ENCODE results near the gene CCL21. TPM values are rescaled to one million over a fixed set of nuclear protein-coding genes. Genes with fewer than 3 reads are reported as not detected.

Gene CCL21
- total and polyA plus RNA-seq, 2 of the 8 experiments (the other 6 are each of a cell fraction or from before 2014, with no cell fraction given), result not detected

DNA sequence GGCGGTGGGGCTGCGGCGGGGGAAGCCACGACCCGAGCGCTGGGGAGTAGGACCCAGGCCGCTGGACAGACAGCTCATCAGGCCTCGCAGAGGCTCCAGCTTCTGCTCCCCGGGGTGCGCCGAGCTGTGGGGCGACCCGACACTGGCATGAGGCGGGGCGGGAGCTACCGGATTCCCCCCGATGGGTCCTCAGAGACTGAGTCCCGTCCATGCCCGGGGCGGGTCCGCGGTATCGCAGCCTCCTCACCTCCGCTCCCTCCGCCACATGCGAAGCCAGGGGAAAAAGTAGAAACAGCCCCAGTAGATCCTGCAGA lies 44.9 kb downstream of the CCL21 start (continued):
- TF ChIP-seq, protein P1, sequence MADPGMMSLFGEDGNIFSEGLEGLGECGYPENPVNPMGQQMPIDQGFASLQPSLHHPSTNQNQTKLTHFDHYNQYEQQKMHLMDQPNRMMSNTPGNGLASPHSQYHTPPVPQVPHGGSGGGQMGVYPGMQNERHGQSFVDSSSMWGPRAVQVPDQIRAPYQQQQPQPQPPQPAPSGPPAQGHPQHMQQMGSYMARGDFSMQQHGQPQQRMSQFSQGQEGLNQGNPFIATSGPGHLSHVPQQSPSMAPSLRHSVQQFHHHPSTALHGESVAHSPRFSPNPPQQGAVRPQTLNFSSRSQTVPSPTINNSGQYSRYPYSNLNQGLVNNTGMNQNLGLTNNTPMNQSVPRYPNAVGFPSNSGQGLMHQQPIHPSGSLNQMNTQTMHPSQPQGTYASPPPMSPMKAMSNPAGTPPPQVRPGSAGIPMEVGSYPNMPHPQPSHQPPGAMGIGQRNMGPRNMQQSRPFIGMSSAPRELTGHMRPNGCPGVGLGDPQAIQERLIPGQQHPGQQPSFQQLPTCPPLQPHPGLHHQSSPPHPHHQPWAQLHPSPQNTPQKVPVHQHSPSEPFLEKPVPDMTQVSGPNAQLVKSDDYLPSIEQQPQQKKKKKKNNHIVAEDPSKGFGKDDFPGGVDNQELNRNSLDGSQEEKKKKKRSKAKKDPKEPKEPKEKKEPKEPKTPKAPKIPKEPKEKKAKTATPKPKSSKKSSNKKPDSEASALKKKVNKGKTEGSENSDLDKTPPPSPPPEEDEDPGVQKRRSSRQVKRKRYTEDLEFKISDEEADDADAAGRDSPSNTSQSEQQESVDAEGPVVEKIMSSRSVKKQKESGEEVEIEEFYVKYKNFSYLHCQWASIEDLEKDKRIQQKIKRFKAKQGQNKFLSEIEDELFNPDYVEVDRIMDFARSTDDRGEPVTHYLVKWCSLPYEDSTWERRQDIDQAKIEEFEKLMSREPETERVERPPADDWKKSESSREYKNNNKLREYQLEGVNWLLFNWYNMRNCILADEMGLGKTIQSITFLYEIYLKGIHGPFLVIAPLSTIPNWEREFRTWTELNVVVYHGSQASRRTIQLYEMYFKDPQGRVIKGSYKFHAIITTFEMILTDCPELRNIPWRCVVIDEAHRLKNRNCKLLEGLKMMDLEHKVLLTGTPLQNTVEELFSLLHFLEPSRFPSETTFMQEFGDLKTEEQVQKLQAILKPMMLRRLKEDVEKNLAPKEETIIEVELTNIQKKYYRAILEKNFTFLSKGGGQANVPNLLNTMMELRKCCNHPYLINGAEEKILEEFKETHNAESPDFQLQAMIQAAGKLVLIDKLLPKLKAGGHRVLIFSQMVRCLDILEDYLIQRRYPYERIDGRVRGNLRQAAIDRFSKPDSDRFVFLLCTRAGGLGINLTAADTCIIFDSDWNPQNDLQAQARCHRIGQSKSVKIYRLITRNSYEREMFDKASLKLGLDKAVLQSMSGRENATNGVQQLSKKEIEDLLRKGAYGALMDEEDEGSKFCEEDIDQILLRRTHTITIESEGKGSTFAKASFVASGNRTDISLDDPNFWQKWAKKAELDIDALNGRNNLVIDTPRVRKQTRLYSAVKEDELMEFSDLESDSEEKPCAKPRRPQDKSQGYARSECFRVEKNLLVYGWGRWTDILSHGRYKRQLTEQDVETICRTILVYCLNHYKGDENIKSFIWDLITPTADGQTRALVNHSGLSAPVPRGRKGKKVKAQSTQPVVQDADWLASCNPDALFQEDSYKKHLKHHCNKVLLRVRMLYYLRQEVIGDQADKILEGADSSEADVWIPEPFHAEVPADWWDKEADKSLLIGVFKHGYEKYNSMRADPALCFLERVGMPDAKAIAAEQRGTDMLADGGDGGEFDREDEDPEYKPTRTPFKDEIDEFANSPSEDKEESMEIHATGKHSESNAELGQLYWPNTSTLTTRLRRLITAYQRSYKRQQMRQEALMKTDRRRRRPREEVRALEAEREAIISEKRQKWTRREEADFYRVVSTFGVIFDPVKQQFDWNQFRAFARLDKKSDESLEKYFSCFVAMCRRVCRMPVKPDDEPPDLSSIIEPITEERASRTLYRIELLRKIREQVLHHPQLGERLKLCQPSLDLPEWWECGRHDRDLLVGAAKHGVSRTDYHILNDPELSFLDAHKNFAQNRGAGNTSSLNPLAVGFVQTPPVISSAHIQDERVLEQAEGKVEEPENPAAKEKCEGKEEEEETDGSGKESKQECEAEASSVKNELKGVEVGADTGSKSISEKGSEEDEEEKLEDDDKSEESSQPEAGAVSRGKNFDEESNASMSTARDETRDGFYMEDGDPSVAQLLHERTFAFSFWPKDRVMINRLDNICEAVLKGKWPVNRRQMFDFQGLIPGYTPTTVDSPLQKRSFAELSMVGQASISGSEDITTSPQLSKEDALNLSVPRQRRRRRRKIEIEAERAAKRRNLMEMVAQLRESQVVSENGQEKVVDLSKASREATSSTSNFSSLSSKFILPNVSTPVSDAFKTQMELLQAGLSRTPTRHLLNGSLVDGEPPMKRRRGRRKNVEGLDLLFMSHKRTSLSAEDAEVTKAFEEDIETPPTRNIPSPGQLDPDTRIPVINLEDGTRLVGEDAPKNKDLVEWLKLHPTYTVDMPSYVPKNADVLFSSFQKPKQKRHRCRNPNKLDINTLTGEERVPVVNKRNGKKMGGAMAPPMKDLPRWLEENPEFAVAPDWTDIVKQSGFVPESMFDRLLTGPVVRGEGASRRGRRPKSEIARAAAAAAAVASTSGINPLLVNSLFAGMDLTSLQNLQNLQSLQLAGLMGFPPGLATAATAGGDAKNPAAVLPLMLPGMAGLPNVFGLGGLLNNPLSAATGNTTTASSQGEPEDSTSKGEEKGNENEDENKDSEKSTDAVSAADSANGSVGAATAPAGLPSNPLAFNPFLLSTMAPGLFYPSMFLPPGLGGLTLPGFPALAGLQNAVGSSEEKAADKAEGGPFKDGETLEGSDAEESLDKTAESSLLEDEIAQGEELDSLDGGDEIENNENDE (IDR thresholded peaks at IDR 0.05; ENCODE audit: insufficient replicate concordance, low read length), result no peak
- TF ChIP-seq BCL11A (IDR thresholded peaks at IDR 0.05; ENCODE audit: low read depth in 2 of 2, low read length in 2 of 2), result no peak
- no peak for TF ChIP-seq SIX5 (IDR thresholded peaks at IDR 0.05; ENCODE audit: low read depth, low read length)
- TF ChIP-seq, protein P2, sequence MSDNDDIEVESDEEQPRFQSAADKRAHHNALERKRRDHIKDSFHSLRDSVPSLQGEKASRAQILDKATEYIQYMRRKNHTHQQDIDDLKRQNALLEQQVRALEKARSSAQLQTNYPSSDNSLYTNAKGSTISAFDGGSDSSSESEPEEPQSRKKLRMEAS (IDR thresholded peaks at IDR 0.05), result peak; percentile 16; the same call in 1 of the 2 replicates
- no peak; a peak in 1 of 3 replicates for TF ChIP-seq POLR2A (IDR thresholded peaks at IDR 0.05; ENCODE audit: control extremely low read depth in 1 of 2, low read depth in 2 of 2, low read length in 2 of 2)
- TF ChIP-seq EP300 (IDR thresholded peaks at IDR 0.05; ENCODE audit: borderline replicate concordance in 1 of 2, low read depth in 2 of 2, low read length in 2 of 2), result no peak
- no peak for TF ChIP-seq KDM5A (IDR thresholded peaks at IDR 0.05; ENCODE audit: low read length)
- no peak for TF ChIP-seq FOSL1 (IDR thresholded peaks at IDR 0.05; ENCODE audit: insufficient read depth, low read depth, low read length)
- TF ChIP-seq RBBP5 (IDR thresholded peaks at IDR 0.05; ENCODE audit: borderline replicate concordance, low read depth, low read length), result no peak
- TF ChIP-seq ZNF274 (IDR thresholded peaks at IDR 0.05; ENCODE audit: borderline replicate concordance, extremely low read depth, low read length), result no peak
- peak; percentile 2 for TF ChIP-seq SAP30 (IDR thresholded peaks at IDR 0.05; ENCODE audit: insufficient read depth, insufficient replicate concordance, low read length)

All from H1 (cell line).